ENCODE results near the gene ST3GAL4.
"Not testable (repeated sequence)": the region's sequence is repeated elsewhere in the genome, so short reads cannot be mapped to it uniquely, and the experiment has no call there.

ST3GAL4 gene

GRCh38 chr11:126347751-126348668 is 7.5 kb upstream of the ST3GAL4 start:
- no peak for FAIRE-seq

- no peak for FAIRE-seq
Observed at GRCh38 chr11:126348806-126349582, 6.5 kb upstream of the ST3GAL4 start.

- FAIRE-seq, result no peak
Observed at GRCh38 chr11:126350836-126351235, 4.7 kb upstream of the ST3GAL4 start.

GRCh38 chr11:126352163-126352562 is 3.3 kb upstream of the ST3GAL4 start:
- no peak for FAIRE-seq

- no peak for FAIRE-seq
Observed at GRCh38 chr11:126352934-126353801, 2.3 kb upstream of the ST3GAL4 start.

- no peak for FAIRE-seq
Observed at GRCh38 chr11:126354631-126355323, 709 bp upstream of the ST3GAL4 start.

- FAIRE-seq, result no peak
Observed at GRCh38 chr11:126355926-126356897, 726 bp downstream of the ST3GAL4 start.

GRCh38 chr11:126357055-126357962 is 1.8 kb downstream of the ST3GAL4 start:
- FAIRE-seq, result no peak

- FAIRE-seq, result no peak
Observed at GRCh38 chr11:126357969-126358762, 2.7 kb downstream of the ST3GAL4 start.

- FAIRE-seq, result no peak
Observed at GRCh38 chr11:126358763-126359160, 3.3 kb downstream of the ST3GAL4 start.

- FAIRE-seq, result no peak
Observed at GRCh38 chr11:126359431-126360048, 4.1 kb downstream of the ST3GAL4 start.

- no peak for FAIRE-seq
Observed at GRCh38 chr11:126360049-126360446, 4.6 kb downstream of the ST3GAL4 start.

GRCh38 chr11:126361400-126361799 is 5.9 kb downstream of the ST3GAL4 start:
- no peak for FAIRE-seq

GRCh38 chr11:126362879-126363655 is 7.6 kb downstream of the ST3GAL4 start:
- no peak for FAIRE-seq

- FAIRE-seq, result no peak
Observed at GRCh38 chr11:126363706-126364248, 8.3 kb downstream of the ST3GAL4 start.

GRCh38 chr11:126364735-126365134 is 9.2 kb downstream of the ST3GAL4 start:
- FAIRE-seq, result not testable (repeated sequence)

GRCh38 chr11:126365508-126365907 is 10.0 kb downstream of the ST3GAL4 start:
- not testable (repeated sequence) for FAIRE-seq
